Activated B cell treated with CpG ODN at 0.5 μM for 24 hours (primary cell): ENCODE measurements around the gene CHCHD6. TPM values are rescaled to one million over a fixed set of nuclear protein-coding genes. Genes with fewer than 3 reads are reported as not detected.

Source experiments
- ATAC-seq: fragments of 200-7000 bp; cut with Tn5 transposase; one replicate; pipeline ENCODE4 v1.10.0; 2021; ENCODE audit warnings: low read depth, mild to moderate bottlenecking, moderate library complexity
- CTCF ChIA-PET: fragments of 350-600 bp; sonication (Branson Sonifier 250); formaldehyde crosslinking; loops from one replicate; lab custom pipeline; 2021; ENCODE audit warnings: antibody characterized with exemption; lab: Charles Lee
- POLR2A ChIA-PET: fragments of 350-600 bp; sonication (Branson Sonifier 250); formaldehyde crosslinking; loops from one replicate; lab custom pipeline; 2021; ENCODE audit warnings: antibody characterized with exemption; lab: Charles Lee
- DNase-seq: peaks from one replicate; pipeline ENCODE4 v3.0.0; 2022
- H3K27ac Mint-ChIP-seq: one replicate; pipeline ENCODE4 v1.8.0; 2020; ENCODE audit warnings: mixed read lengths
- H3K27me3 Mint-ChIP-seq: one replicate; pipeline ENCODE4 v1.8.0; 2021; ENCODE audit warnings: mixed read lengths
- H3K36me3 Mint-ChIP-seq: one replicate; pipeline ENCODE4 v1.8.0; 2021; ENCODE audit warnings: low read depth, mixed read lengths
- H3K4me1 Mint-ChIP-seq: one replicate; pipeline ENCODE4 v1.8.0; 2021; ENCODE audit warnings: mixed read lengths
- H3K4me3 Mint-ChIP-seq: one replicate; pipeline ENCODE4 v1.8.0; 2020; ENCODE audit warnings: mild to moderate bottlenecking, mixed read lengths
- H3K9me3 Mint-ChIP-seq: one replicate; pipeline ENCODE4 v1.8.0; 2020; ENCODE audit warnings: mixed read lengths
- intact Hi-C: fragments of 100-400 bp; cut with micrococcal nuclease; formaldehyde crosslinking; loops from one replicate; pipeline ENCODE4 v1.15.1; 2024
- total RNA-seq: library from RNA; stranded (reverse); gene quantifications from 2 replicates; pipeline ENCODE4 v1.2.3, GENCODE V29; 2022
- TF ChIP-seq, protein P1 (sequence below): fragments of 200-600 bp; IDR thresholded peaks from one replicate; pipeline ENCODE4 v1.8.0; 2022; ENCODE audit warnings: antibody characterized with exemption, mild to moderate bottlenecking

Gene CHCHD6
- total RNA-seq, 1 donor from 2014 or later, result 10.0 TPM

DNA sequence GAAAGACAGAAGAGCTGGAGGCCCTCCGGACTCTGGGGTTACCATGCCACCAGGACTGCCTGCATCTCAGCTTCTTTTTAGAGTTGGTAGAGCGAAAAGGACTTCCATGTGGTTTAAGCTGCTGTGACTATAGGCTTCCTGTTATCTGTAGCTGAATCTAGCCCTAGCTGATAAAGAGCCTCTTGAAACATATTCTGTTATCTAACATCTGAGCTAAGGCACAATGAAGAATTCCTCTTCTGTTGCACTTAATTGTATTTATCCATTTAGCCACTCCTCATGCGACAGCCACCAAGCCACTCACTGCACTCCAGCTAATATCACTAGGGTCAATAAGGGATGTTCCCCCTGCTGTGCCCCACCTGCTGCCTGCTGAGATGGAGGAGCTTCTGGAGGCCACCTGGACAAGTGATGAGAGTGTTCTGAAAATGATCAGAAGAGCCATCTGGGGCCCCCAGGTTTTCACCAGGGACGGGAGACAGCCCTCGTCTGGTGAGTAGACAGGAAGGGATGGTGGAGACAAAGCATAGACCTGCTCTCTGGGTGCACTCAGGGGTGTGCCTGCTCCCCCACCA is 184.2 kb downstream of the CHCHD6 start:
- TF ChIP-seq, protein P1, sequence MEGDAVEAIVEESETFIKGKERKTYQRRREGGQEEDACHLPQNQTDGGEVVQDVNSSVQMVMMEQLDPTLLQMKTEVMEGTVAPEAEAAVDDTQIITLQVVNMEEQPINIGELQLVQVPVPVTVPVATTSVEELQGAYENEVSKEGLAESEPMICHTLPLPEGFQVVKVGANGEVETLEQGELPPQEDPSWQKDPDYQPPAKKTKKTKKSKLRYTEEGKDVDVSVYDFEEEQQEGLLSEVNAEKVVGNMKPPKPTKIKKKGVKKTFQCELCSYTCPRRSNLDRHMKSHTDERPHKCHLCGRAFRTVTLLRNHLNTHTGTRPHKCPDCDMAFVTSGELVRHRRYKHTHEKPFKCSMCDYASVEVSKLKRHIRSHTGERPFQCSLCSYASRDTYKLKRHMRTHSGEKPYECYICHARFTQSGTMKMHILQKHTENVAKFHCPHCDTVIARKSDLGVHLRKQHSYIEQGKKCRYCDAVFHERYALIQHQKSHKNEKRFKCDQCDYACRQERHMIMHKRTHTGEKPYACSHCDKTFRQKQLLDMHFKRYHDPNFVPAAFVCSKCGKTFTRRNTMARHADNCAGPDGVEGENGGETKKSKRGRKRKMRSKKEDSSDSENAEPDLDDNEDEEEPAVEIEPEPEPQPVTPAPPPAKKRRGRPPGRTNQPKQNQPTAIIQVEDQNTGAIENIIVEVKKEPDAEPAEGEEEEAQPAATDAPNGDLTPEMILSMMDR, result no peak
- ChIA-PET CTCF (interaction anchor here (0.7 kb wide), 1 partner anchor 108 kb away, joined by 3 read pairs; no protein-coding TSS in a partner anchor), POLR2A (no interaction called here)
- intact Hi-C loops, result no loop called here
- ATAC-seq (no peak), DNase-seq (no peak)
- peaks cover 2% of the 10 kb centered on the region for H3K27me3 Mint-ChIP-seq
- no peak overlapping the region for H3K27ac Mint-ChIP-seq
- H3K4me1 Mint-ChIP-seq, result no peaks in the 10 kb centered on the region
- no peaks in the 10 kb centered on the region for H3K9me3 Mint-ChIP-seq
- no peak overlapping the region for H3K4me3 Mint-ChIP-seq
- H3K36me3 Mint-ChIP-seq, result peaks cover 8% of the 10 kb centered on the region

DNA sequence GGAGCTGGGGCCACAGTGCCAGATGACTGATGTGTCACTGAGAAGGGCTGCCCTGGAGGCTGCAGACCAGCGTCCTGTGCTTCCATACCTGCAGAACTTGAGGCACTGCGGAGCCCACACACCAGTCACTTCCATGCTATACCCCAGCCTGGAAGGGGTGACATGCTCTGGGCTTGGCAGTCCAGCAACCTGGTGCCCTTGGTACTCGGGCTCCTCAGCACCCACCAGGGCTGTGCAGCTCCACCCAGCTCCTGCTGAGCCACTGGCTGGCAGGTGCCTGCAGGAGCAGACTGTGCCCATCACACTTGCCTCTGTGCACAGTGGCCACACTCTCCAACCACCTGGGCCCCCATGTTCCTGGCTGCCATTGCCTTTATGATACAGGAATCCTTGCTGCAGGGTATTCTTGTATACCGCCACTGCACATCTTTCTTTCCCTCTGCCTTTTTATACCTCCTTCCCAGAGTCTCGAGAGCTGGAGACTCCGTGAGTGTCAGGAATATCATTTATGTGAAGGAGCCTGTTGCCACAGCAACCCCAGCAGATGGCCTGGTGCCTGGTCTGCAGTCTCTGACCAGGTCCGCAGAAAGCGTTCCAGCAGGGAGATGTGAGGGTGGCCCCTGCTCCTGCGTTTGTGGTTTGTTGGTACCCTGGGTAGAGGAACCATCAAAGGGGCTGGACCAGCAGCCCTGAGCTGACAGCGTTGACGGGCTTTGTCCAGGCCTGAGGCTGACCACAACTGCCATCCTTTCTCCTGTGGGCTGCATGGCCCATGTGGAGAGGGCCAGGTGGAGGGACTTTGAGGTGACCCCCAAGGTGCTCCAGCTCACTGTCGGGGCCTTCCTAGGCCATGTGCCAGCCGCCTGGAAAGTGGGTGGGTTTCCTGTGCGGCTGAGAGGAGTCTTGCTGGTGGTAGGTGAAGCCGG is 185.5 kb downstream of the CHCHD6 start:
- Mint-ChIP-seq H3K27ac (no peak overlapping the region), H3K27me3 (peaks cover 2% of the 10 kb centered on the region), H3K4me1 (no peaks in the 10 kb centered on the region), H3K4me3 (no peak overlapping the region), H3K9me3 (no peaks in the 10 kb centered on the region), H3K36me3 (peaks cover 8% of the 10 kb centered on the region)
- ChIA-PET POLR2A (no interaction called here), CTCF (no interaction called here)
- intact Hi-C loops, result no loop called here
- DNase-seq (no peak), ATAC-seq (no peak)
- TF ChIP-seq, protein P1, result no peak

DNA sequence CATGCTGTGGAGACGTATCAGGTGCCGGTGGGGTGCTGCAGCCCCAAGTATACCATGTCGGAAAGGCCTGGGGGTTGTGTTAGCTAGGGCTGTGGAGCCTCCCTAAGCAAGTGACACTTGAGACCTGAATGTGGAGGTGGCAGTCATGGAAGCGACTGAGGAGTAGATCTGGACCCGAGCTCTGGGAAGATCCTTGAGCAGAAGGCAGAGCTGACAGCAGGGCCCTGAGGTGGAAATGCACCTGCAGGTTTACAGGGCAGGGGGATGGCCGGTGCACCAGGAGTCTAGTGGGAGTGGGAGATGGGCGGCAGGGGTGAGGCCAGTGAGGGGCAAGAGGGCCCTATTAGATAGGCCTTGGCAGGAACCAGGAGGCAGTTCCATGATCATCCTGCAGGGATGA is 187.1 kb downstream of the CHCHD6 start:
- H3K4me1 Mint-ChIP-seq, result no peaks in the 10 kb centered on the region
- H3K36me3 Mint-ChIP-seq, result peaks cover 8% of the 10 kb centered on the region
- H3K4me3 Mint-ChIP-seq, result no peak overlapping the region
- H3K9me3 Mint-ChIP-seq, result no peaks in the 10 kb centered on the region
- peaks cover 2% of the 10 kb centered on the region for H3K27me3 Mint-ChIP-seq
- ATAC-seq (no peak), DNase-seq (no peak)
- ChIA-PET POLR2A (no interaction called here), CTCF (no interaction called here)
- intact Hi-C loops, result no loop called here
- H3K27ac Mint-ChIP-seq, result no peak overlapping the region
- TF ChIP-seq, protein P1, result no peak

DNA sequence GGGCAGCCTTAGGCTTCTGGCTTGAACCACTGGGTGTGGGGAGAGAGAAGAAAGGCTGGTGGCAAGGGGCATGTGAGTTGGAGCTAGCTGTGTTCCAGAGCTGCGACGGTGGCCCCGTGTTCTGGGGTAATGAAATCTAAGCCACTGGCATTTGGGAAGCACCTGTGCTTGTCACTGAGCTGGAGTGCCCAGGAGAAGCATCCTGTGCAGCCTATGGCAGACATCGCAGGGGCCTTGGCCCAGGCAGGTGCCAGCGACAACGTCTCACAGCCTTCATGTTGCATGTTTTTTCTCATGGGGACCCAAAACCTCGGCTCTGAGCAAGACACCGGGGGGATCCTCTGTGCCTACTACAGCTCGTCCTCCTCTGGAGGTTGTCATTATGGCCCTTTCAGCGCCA is 187.8 kb downstream of the CHCHD6 start:
- no peaks in the 10 kb centered on the region for H3K4me1 Mint-ChIP-seq
- TF ChIP-seq, protein P1, result no peak

DNA sequence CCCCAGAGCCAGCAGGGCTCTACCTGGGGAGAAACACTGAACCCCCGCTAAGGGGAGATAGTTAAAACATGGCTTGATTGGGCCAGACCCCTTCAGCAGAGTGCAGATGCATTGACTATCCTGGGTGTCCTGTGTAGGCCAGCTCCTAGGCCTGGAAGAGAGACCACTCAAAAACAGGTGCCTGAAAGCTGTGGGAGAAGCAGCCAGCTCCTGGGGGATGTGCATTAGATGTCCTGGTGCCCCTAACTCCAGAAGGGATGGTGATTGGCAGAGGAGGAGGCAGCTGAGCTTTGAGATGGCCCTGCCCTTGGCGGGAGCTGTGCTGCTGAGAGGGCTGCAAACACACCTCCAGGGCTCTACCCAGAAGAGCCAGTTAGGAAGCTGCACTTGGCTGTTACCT is 189.6 kb downstream of the CHCHD6 start:
- H3K27ac Mint-ChIP-seq, result no peak overlapping the region
- intact Hi-C loops, result no loop called here
- no peaks in the 10 kb centered on the region for H3K9me3 Mint-ChIP-seq
- H3K36me3 Mint-ChIP-seq, result peaks cover 4% of the 10 kb centered on the region
- ChIA-PET POLR2A (no interaction called here), CTCF (no interaction called here)
- H3K4me1 Mint-ChIP-seq, result no peaks in the 10 kb centered on the region
- no peak overlapping the region for H3K4me3 Mint-ChIP-seq
- ATAC-seq, result no peak
- TF ChIP-seq, protein P1, result no peak
- no peak for DNase-seq
- peaks cover 2% of the 10 kb centered on the region for H3K27me3 Mint-ChIP-seq

More for the DNA sequence above, 187.8 kb downstream of the CHCHD6 start:
- no peaks in the 10 kb centered on the region for H3K9me3 Mint-ChIP-seq
- DNase-seq (no peak), ATAC-seq (no peak)
- intact Hi-C loops, result no loop called here
- ChIA-PET POLR2A (no interaction called here), CTCF (no interaction called here)
- H3K27ac Mint-ChIP-seq, result no peak overlapping the region
- H3K27me3 Mint-ChIP-seq, result peaks cover 2% of the 10 kb centered on the region
- peaks cover 8% of the 10 kb centered on the region for H3K36me3 Mint-ChIP-seq
- H3K4me3 Mint-ChIP-seq, result no peak overlapping the region
